ENCODE data around the gene ABCA4. TPM values are rescaled to one million over a fixed set of nuclear protein-coding genes. Genes with fewer than 3 reads are reported as not detected.

Gene ABCA4
- total and polyA plus RNA-seq, 2 of the 8 experiments (the other 6 are each of a cell fraction or from before 2014, with no cell fraction given) = 0.06 TPM; not detected in 1

DNA sequence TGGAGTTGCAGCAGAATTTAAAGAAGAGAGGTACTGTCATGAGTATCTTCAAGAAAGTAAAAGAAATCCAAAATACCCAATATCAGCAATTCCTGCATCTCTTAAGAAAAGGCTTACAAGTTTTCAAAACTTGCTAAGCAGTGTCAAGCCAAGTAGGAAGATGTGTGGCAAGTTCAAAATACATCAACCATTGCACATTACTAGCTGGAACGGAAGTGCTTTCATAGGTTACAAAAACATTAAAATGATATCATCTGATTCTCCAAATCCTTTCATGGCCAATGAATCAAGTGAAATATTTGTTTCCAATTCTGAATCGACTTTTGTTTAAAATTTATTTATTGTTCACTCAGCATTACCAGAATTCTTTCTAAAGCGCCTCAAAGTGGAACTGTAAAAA lies 5.7 kb upstream of the ABCA4 start (continued):
- TF ChIP-seq CBX8 (IDR thresholded peaks at IDR 0.05; ENCODE audit: borderline replicate concordance, low read depth, low read length) (no peak), SAP30 (IDR thresholded peaks at IDR 0.05; ENCODE audit: insufficient read depth, insufficient replicate concordance, low read length) (no peak), SIX5 (IDR thresholded peaks at IDR 0.05; ENCODE audit: low read depth, low read length) (no peak), SRF (IDR thresholded peaks at IDR 0.05; ENCODE audit: low read depth, low read length) (no peak), POLR2A (IDR thresholded peaks at IDR 0.05; ENCODE audit: control extremely low read depth in 1 of 2, low read depth in 2 of 2, low read length in 2 of 2) (no peak)
